Neural progenitor cell (in vitro differentiated cells): ENCODE data around the gene GPR42. TPM values are rescaled to one million over a fixed set of nuclear protein-coding genes. Genes with fewer than 3 reads are reported as not detected.
"Not testable (repeated sequence)": the region's sequence is repeated elsewhere in the genome, so short reads cannot be mapped to it uniquely, and the experiment has no call there.

Experiments
- DNase-seq: peaks from one replicate; pipeline ENCODE4 v3.0.0-alpha.2; 2016; ENCODE audit warnings: low spot score
- H2AFZ ChIP-seq: fragments of 200-600 bp; sonication (generic); replicated peaks from 2 replicates; pipeline ENCODE4 v1.6.1; 2016; ENCODE audit warnings: antibody characterized with exemption
- H3F3A ChIP-seq: fragments of 200-600 bp; sonication (generic); 2 replicates; pipeline ENCODE4 v1.6.1; 2016; ENCODE audit warnings: antibody characterized with exemption, low read depth
- H3K27ac ChIP-seq: fragments of 200-600 bp; sonication (generic); 2 replicates; pipeline ENCODE4 v1.5.1; 2016; ENCODE audit warnings: mild to moderate bottlenecking
- H3K27me3 ChIP-seq: fragments of 200-600 bp; sonication (generic); 2 replicates; pipeline ENCODE4 v1.6.1; 2016; ENCODE audit warnings: mild to moderate bottlenecking, moderate library complexity
- H3K36me3 ChIP-seq: fragments of 200-600 bp; sonication (generic); 2 replicates; pipeline ENCODE4 v1.5.1; 2016
- H3K4me1 ChIP-seq: fragments of 200-600 bp; sonication (generic); 2 replicates; pipeline ENCODE4 v1.6.1; 2016; ENCODE audit warnings: mixed run types
- H3K4me2 ChIP-seq: fragments of 200-600 bp; sonication (generic); 2 replicates; pipeline ENCODE4 v1.6.1; 2016
- H3K4me3 ChIP-seq: fragments of 200-600 bp; sonication (generic); 2 replicates; pipeline ENCODE4 v1.5.1; 2016
- H3K79me2 ChIP-seq: fragments of 200-600 bp; sonication (generic); 2 replicates; pipeline ENCODE4 v1.6.1; 2016; ENCODE audit warnings: low read depth
- H3K9ac ChIP-seq: fragments of 200-600 bp; sonication (generic); 2 replicates; pipeline ENCODE4 v1.6.1; 2016
- H3K9me3 ChIP-seq: fragments of 200-600 bp; sonication (generic); 2 replicates; pipeline ENCODE4 v1.5.1; 2016; ENCODE audit warnings: low read depth
- H4K20me1 ChIP-seq: fragments of 200-600 bp; sonication (generic); 2 replicates; pipeline ENCODE4 v1.6.1; 2016; ENCODE audit warnings: low read depth
- H3K27ac Mint-ChIP-seq: 3 replicates; pipeline ENCODE4 v1.8.0; 2021; ENCODE audit warnings: mixed read lengths
- H3K27me3 Mint-ChIP-seq: 2 replicates; pipeline ENCODE4 v1.8.0; 2022; ENCODE audit warnings: low read depth, mild to moderate bottlenecking, inconsistent platforms, moderate library complexity, mixed read lengths; ENCODE audit not compliant: insufficient read depth
- H3K36me3 Mint-ChIP-seq: 3 replicates; pipeline ENCODE4 v1.8.0; 2021; ENCODE audit warnings: mixed read lengths
- H3K4me1 Mint-ChIP-seq: 3 replicates; pipeline ENCODE4 v1.8.0; 2021; ENCODE audit warnings: mixed read lengths
- H3K4me3 Mint-ChIP-seq: 3 replicates; pipeline ENCODE4 v1.8.0; 2021; ENCODE audit warnings: mild to moderate bottlenecking, moderate library complexity, mixed read lengths
- H3K9me3 Mint-ChIP-seq: 3 replicates; pipeline ENCODE4 v1.8.0; 2020; ENCODE audit warnings: mixed read lengths
- EZH2 ChIP-seq: fragments of 200-600 bp; sonication (generic); IDR thresholded peaks from 2 replicates; pipeline ENCODE4 v1.6.1; 2017; ENCODE audit warnings: antibody characterized with exemption, mild to moderate bottlenecking, moderate library complexity
- EZH2phosphoT487 ChIP-seq: fragments of 200-600 bp; sonication (generic); IDR thresholded peaks from 2 replicates; pipeline ENCODE4 v1.6.1; 2017; ENCODE audit warnings: antibody characterized with exemption
- total RNA-seq: library from RNA; depleted of rRNA; stranded (reverse); fragments of >200 nt; gene quantifications from 2 replicates; pipeline ENCODE4 v1.2.3, GENCODE V29; 2015; ENCODE audit warnings: low replicate concordance
- TF ChIP-seq, protein P1 (sequence below): fragments of 200-600 bp; sonication (generic); IDR thresholded peaks from 2 replicates; pipeline ENCODE4 v1.5.1; 2017; ENCODE audit warnings: antibody characterized with exemption, mild to moderate bottlenecking

The GPR42 gene
- total RNA-seq, 1 donor from 2014 or later, result not detected

DNA sequence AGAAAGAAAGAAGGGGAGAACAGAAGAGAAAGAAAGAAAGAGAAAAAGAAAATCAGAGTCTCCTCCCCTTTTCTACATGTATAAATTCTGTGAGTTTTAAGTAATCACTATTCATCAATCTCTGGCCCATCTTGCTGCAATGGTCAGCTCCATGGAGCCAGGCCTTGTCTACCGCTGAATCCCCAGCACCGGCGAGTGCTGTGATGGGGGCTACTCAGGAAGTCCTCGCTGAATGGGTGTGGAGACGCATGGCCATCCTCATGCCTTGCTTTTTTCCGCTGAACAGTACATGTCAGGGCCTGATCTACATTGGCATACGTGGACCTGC, 29.9 kb downstream of the GPR42 start:
- H3K4me1 ChIP-seq, result no peaks in the 10 kb centered on the region
- no peaks in the 10 kb centered on the region for H4K20me1 ChIP-seq
- no peaks in the 10 kb centered on the region for H3K9me3 ChIP-seq
- no peaks in the 10 kb centered on the region for H3K36me3 Mint-ChIP-seq
- TF ChIP-seq EZH2phosphoT487 (no peak), EZH2 (no peak)
- TF ChIP-seq, protein P1, sequence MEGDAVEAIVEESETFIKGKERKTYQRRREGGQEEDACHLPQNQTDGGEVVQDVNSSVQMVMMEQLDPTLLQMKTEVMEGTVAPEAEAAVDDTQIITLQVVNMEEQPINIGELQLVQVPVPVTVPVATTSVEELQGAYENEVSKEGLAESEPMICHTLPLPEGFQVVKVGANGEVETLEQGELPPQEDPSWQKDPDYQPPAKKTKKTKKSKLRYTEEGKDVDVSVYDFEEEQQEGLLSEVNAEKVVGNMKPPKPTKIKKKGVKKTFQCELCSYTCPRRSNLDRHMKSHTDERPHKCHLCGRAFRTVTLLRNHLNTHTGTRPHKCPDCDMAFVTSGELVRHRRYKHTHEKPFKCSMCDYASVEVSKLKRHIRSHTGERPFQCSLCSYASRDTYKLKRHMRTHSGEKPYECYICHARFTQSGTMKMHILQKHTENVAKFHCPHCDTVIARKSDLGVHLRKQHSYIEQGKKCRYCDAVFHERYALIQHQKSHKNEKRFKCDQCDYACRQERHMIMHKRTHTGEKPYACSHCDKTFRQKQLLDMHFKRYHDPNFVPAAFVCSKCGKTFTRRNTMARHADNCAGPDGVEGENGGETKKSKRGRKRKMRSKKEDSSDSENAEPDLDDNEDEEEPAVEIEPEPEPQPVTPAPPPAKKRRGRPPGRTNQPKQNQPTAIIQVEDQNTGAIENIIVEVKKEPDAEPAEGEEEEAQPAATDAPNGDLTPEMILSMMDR, result no peak
- H3K4me2 ChIP-seq, result no peak overlapping the region
- H3K27ac Mint-ChIP-seq, result no peak overlapping the region
- no peak for DNase-seq
- no peak overlapping the region for H3K4me3 Mint-ChIP-seq
- H3K9ac ChIP-seq, result no peak overlapping the region
- H2AFZ ChIP-seq, result no peak overlapping the region
- H3K27me3 ChIP-seq, result no peaks in the 10 kb centered on the region
- H3F3A ChIP-seq, result no peaks in the 10 kb centered on the region
- no peak overlapping the region for H3K4me3 ChIP-seq
- H3K4me1 Mint-ChIP-seq, result peaks cover 4% of the 10 kb centered on the region
- H3K36me3 ChIP-seq, result no peaks in the 10 kb centered on the region
- no peaks in the 10 kb centered on the region for H3K27me3 Mint-ChIP-seq
- H3K79me2 ChIP-seq, result no peaks in the 10 kb centered on the region
- peaks cover 6% of the 10 kb centered on the region for H3K9me3 Mint-ChIP-seq
- no peak overlapping the region for H3K27ac ChIP-seq

DNA sequence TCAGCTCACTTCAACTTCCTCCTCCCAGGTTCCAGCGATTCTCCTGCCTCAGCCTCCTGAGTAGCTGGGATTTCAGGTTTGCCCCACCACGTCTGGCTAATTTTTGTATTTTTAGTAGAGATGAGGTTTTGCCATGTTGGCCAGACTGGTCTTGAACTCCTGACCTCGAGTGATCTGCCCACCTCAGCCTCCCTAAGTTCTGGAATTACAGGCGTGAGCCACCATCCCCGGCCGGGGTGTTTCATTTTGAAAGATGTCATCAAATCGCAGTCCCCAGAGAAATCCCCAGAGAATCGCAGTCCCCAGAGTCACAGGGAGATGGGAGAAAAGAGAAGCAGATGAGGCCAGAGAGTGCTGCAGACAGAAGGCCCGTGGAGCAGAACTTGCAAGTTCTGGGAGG, 30.5 kb downstream of the GPR42 start:
- not testable (repeated sequence) for H3K4me1 ChIP-seq, H3K4me3 Mint-ChIP-seq, H3K79me2 ChIP-seq, H4K20me1 ChIP-seq, H3K4me3 ChIP-seq, H3K9me3 Mint-ChIP-seq, H3F3A ChIP-seq, H3K36me3 ChIP-seq, H3K36me3 Mint-ChIP-seq, H3K27ac ChIP-seq, H2AFZ ChIP-seq, DNase-seq, H3K27me3 ChIP-seq, H3K4me1 Mint-ChIP-seq, H3K27me3 Mint-ChIP-seq, H3K27ac Mint-ChIP-seq, H3K9ac ChIP-seq, H3K9me3 ChIP-seq, H3K4me2 ChIP-seq

DNA sequence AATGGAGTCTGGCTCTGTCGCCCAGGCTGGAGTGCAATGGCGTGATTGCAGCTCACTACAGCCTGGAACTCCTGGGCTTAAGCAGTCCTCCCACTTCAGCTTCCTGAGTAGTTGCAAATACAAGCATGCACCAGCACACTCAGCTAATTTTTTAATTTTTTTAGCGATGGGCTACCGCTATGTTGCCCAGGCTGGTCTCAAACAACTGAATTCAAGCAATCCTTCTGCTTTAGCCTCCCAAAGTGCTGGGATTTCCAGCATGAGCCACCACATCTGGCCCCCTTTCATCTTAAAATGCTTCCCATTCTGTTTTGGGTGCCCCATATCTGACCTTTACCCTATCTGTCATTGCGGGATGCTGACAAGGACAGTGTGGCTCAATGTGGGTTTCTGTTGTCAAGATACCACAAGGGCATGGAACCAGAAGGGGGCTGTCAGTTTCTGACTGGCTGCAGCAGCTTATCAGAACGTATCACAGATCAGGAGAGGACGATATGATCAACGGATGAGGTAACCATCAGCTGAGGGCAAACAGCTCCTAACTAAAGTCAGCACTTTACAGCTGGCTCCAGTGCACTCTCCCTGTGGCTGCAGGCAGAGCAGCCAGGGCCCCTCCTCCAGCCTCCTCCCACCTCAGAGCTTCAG, 32.4 kb downstream of the GPR42 start:
- TF ChIP-seq EZH2 (no peak), EZH2phosphoT487 (no peak)
- TF ChIP-seq, protein P1, result no peak
- Histone ChIP-seq H3F3A (no peaks in the 10 kb centered on the region), H2AFZ (no peak overlapping the region), H3K4me3 (no peak overlapping the region), H3K27me3 (no peaks in the 10 kb centered on the region), H3K9me3 (no peaks in the 10 kb centered on the region), H3K9ac (no peak overlapping the region), H3K36me3 (no peaks in the 10 kb centered on the region), H4K20me1 (no peaks in the 10 kb centered on the region), H3K79me2 (no peaks in the 10 kb centered on the region), H3K27ac (no peak overlapping the region), H3K4me1 (no peaks in the 10 kb centered on the region), H3K4me2 (no peak overlapping the region)
- Mint-ChIP-seq H3K27me3 (peaks cover 3% of the 10 kb centered on the region), H3K36me3 (no peaks in the 10 kb centered on the region), H3K27ac (no peak overlapping the region), H3K9me3 (peaks cover 8% of the 10 kb centered on the region), H3K4me1 (peaks cover 4% of the 10 kb centered on the region), H3K4me3 (no peak overlapping the region)
- no peak for DNase-seq

DNA sequence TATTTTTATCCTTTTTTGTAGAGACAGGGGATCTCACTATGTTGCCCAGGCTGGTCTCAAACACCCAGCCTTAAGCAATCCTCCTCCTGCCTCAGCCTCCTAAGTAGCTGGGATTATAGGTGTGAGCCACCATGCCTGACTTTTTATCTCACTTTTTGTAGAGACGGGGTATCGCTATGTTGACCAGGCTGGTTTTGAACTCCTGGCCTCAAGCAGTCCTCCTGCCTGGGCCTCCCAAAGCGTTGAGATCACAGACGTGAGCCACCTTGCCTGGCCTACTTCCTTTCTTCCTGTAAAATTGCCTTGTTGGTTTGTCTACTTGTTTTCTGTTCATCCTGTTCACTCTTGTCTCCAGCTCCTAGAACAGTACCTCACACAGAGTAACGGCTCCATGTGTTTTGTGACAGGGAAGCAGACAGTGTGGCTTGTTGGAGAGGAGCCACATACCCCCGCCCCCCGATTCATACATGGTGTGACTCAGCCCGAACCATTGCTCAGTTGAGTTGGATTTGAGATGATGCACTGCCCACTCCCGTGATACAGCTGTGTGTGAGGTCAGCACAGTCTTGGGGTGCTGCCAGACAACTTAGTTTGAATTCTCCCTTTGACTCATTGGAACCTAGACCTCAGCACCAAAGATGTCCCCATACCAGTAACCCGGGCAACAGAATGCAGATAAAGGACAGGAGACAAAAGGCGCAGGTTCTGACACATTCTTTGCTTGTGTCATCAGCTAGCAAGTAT, 34.2 kb downstream of the GPR42 start:
- Histone ChIP-seq H3K4me1 (no peaks in the 10 kb centered on the region), H3K79me2 (no peaks in the 10 kb centered on the region), H3K36me3 (no peaks in the 10 kb centered on the region), H3K27ac (no peak overlapping the region), H3K9me3 (no peaks in the 10 kb centered on the region), H3K4me3 (no peak overlapping the region), H3F3A (no peaks in the 10 kb centered on the region), H3K4me2 (no peak overlapping the region), H4K20me1 (no peaks in the 10 kb centered on the region), H3K9ac (no peak overlapping the region), H2AFZ (no peak overlapping the region), H3K27me3 (no peaks in the 10 kb centered on the region)
- peak; percentile 39 for DNase-seq
- H3K4me1 Mint-ChIP-seq, result peaks cover 4% of the 10 kb centered on the region
- H3K27me3 Mint-ChIP-seq, result peaks cover 3% of the 10 kb centered on the region
- peaks cover 8% of the 10 kb centered on the region for H3K9me3 Mint-ChIP-seq
- H3K36me3 Mint-ChIP-seq, result no peaks in the 10 kb centered on the region
- TF ChIP-seq EZH2phosphoT487 (no peak), EZH2 (no peak)
- TF ChIP-seq, protein P1, result no peak
- H3K27ac Mint-ChIP-seq, result peak overlapping the region; percentile 67
- no peak overlapping the region for H3K4me3 Mint-ChIP-seq
